SK-N-SH treated with all-trans-retinoic acid at 6 μM for 48 hours (cell line): ENCODE data around the gene SEMA4C.

Experiments used
- ATAC-seq: fragments of 200-7000 bp; cut with Tn5 transposase; 3 replicates; pipeline ENCODE4 v1.9.1; 2020; ENCODE audit warnings: mild to moderate bottlenecking, moderate library complexity
- BACH2 ChIP-seq: fragments of 250-450 bp; sonication (Bioruptor Pico); IDR thresholded peaks from 2 replicates; pipeline ENCODE4 v1.9.0; 2021; ENCODE audit warnings: mild to moderate bottlenecking, borderline replicate concordance
- CSDC2 ChIP-seq: fragments of 250-450 bp; sonication (Bioruptor Pico); IDR thresholded peaks from 2 replicates; pipeline ENCODE4 v1.5.0; 2020; ENCODE audit warnings: mild to moderate bottlenecking, moderate library complexity
- CSRNP3 ChIP-seq: fragments of 250-450 bp; sonication (Bioruptor Pico); IDR thresholded peaks from 2 replicates; pipeline ENCODE4 v1.5.1; 2021; ENCODE audit warnings: mild to moderate bottlenecking, moderate library complexity
- ISL1 ChIP-seq: fragments of 250-450 bp; sonication (Bioruptor Pico); IDR thresholded peaks from 2 replicates; pipeline ENCODE4 v2.1.2; 2022; ENCODE audit warnings: mild to moderate bottlenecking, moderate library complexity
- OSR1 ChIP-seq: fragments of 250-450 bp; sonication (Bioruptor Pico); IDR thresholded peaks from 2 replicates; pipeline ENCODE4 v1.8.0; 2022; ENCODE audit warnings: moderate library complexity, mild to moderate bottlenecking, inconsistent platforms
- PPARA ChIP-seq: fragments of 250-450 bp; sonication (Bioruptor Pico); IDR thresholded peaks from 2 replicates; pipeline ENCODE4 v1.5.0; 2020; ENCODE audit warnings: mild to moderate bottlenecking, borderline replicate concordance
- SNAI2 ChIP-seq: fragments of 250-450 bp; sonication (Bioruptor Pico); IDR thresholded peaks from 2 replicates; pipeline ENCODE4 v1.5.0; 2020; ENCODE audit warnings: mild to moderate bottlenecking, moderate library complexity
- TCF4 ChIP-seq: fragments of 250-450 bp; sonication (Bioruptor Pico); IDR thresholded peaks from 2 replicates; pipeline ENCODE4 v1.8.0; 2021; ENCODE audit warnings: mild to moderate bottlenecking, moderate library complexity, borderline replicate concordance
- TOX ChIP-seq: fragments of 250-450 bp; sonication (Bioruptor Pico); IDR thresholded peaks from 2 replicates; pipeline ENCODE4 v1.8.0; 2021; ENCODE audit warnings: mild to moderate bottlenecking, moderate library complexity, borderline replicate concordance
- ZC3H10 ChIP-seq: fragments of 250-450 bp; sonication (Bioruptor Pico); IDR thresholded peaks from 2 replicates; pipeline ENCODE4 v1.5.1; 2021; ENCODE audit warnings: mild to moderate bottlenecking, moderate library complexity
- ZFP3 ChIP-seq: fragments of 250-450 bp; sonication (Bioruptor Pico); IDR thresholded peaks from 2 replicates; pipeline ENCODE4 v1.5.0; 2020; ENCODE audit warnings: mild to moderate bottlenecking, moderate library complexity
- ZFP30 ChIP-seq: fragments of 450-650 bp; formaldehyde crosslinking; IDR thresholded peaks from 2 replicates; pipeline ENCODE4 v1.5.0; 2022; ENCODE audit warnings: mild to moderate bottlenecking, moderate library complexity
- ZNF565 ChIP-seq: fragments of 450-650 bp; formaldehyde crosslinking; conservative IDR thresholded peaks from 2 replicates; pipeline ENCODE4 v1.5.0; 2020; ENCODE audit warnings: low read depth, mild to moderate bottlenecking, moderate library complexity
- ZNF70 ChIP-seq: fragments of 450-650 bp; formaldehyde crosslinking; IDR thresholded peaks from 2 replicates; pipeline ENCODE4 v1.5.0; 2020; ENCODE audit warnings: mild to moderate bottlenecking, moderate library complexity
- ZNF8 ChIP-seq: fragments of 450-650 bp; formaldehyde crosslinking; IDR thresholded peaks from 2 replicates; pipeline ENCODE4 v1.5.0; 2020; ENCODE audit warnings: mild to moderate bottlenecking, moderate library complexity
- TF ChIP-seq, protein P1 (sequence below): fragments of 250-450 bp; sonication (Bioruptor Pico); IDR thresholded peaks from 2 replicates; pipeline ENCODE4 v1.5.0; 2020; ENCODE audit warnings: mild to moderate bottlenecking, moderate library complexity
- TF ChIP-seq, protein P2 (sequence below): fragments of 250-450 bp; sonication (Bioruptor Pico); IDR thresholded peaks from 2 replicates; pipeline ENCODE4 v1.8.0; 2021; ENCODE audit warnings: low read depth, mild to moderate bottlenecking, moderate library complexity, borderline replicate concordance
- TF ChIP-seq, protein P3 (sequence below): fragments of 250-450 bp; sonication (Bioruptor Pico); IDR thresholded peaks from 2 replicates; pipeline ENCODE4 v1.8.0; 2020; ENCODE audit warnings: mild to moderate bottlenecking, moderate library complexity, borderline replicate concordance
- TF ChIP-seq, protein P4 (sequence below): fragments of 250-450 bp; sonication (Bioruptor Pico); IDR thresholded peaks from 2 replicates; pipeline ENCODE4 v1.5.1; 2020; ENCODE audit warnings: low read depth, mild to moderate bottlenecking, moderate library complexity

Gene SEMA4C

GRCh38 chr2:96913398-96914202, 43.7 kb upstream of the SEMA4C start:
- TF ChIP-seq, protein P1, sequence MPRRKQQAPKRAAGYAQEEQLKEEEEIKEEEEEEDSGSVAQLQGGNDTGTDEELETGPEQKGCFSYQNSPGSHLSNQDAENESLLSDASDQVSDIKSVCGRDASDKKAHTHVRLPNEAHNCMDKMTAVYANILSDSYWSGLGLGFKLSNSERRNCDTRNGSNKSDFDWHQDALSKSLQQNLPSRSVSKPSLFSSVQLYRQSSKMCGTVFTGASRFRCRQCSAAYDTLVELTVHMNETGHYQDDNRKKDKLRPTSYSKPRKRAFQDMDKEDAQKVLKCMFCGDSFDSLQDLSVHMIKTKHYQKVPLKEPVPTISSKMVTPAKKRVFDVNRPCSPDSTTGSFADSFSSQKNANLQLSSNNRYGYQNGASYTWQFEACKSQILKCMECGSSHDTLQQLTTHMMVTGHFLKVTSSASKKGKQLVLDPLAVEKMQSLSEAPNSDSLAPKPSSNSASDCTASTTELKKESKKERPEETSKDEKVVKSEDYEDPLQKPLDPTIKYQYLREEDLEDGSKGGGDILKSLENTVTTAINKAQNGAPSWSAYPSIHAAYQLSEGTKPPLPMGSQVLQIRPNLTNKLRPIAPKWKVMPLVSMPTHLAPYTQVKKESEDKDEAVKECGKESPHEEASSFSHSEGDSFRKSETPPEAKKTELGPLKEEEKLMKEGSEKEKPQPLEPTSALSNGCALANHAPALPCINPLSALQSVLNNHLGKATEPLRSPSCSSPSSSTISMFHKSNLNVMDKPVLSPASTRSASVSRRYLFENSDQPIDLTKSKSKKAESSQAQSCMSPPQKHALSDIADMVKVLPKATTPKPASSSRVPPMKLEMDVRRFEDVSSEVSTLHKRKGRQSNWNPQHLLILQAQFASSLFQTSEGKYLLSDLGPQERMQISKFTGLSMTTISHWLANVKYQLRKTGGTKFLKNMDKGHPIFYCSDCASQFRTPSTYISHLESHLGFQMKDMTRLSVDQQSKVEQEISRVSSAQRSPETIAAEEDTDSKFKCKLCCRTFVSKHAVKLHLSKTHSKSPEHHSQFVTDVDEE = no peak

GRCh38 chr2:96913117-96913397, 43.2 kb upstream of the SEMA4C start:
- TF ChIP-seq SNAI2 (CRISPR knock-in tag) (no peak), TCF4 (CRISPR knock-in tag) (no peak), ZFP30 (CRISPR knock-in tag) (no peak), OSR1 (CRISPR knock-in tag) (no peak), CSRNP3 (no peak)
- TF ChIP-seq, protein P2, sequence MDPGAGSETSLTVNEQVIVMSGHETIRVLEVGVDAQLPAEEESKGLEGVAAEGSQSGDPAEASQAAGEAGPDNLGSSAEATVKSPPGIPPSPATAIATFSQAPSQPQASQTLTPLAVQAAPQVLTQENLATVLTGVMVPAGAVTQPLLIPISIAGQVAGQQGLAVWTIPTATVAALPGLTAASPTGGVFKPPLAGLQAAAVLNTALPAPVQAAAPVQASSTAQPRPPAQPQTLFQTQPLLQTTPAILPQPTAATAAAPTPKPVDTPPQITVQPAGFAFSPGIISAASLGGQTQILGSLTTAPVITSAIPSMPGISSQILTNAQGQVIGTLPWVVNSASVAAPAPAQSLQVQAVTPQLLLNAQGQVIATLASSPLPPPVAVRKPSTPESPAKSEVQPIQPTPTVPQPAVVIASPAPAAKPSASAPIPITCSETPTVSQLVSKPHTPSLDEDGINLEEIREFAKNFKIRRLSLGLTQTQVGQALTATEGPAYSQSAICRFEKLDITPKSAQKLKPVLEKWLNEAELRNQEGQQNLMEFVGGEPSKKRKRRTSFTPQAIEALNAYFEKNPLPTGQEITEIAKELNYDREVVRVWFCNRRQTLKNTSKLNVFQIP (CRISPR knock-in tag) = no peak
- TF ChIP-seq, all 23 proteins: peak for 0
- ATAC-seq = no peak

More at GRCh38 chr2:96913398-96914202, 43.7 kb upstream of the SEMA4C start:
- ATAC-seq = no peak; the same call in 2 of the 3 replicates

GRCh38 chr2:96912346-96913116, 42.7 kb upstream of the SEMA4C start:
- TF ChIP-seq ZFP3 (CRISPR knock-in tag) (no peak), ZNF8 (CRISPR knock-in tag) (no peak), ZNF565 (no peak), ISL1 (CRISPR knock-in tag) (no peak), ZFP30 (CRISPR knock-in tag) (no peak), BACH2 (CRISPR knock-in tag) (no peak), ZC3H10 (CRISPR knock-in tag) (no peak), SNAI2 (CRISPR knock-in tag) (no peak), OSR1 (CRISPR knock-in tag) (no peak), ZNF70 (CRISPR knock-in tag) (no peak), TOX (CRISPR knock-in tag) (no peak), CSDC2 (no peak), PPARA (CRISPR knock-in tag) (no peak), TCF4 (CRISPR knock-in tag) (no peak), CSRNP3 (no peak)
- TF ChIP-seq, protein P2 (CRISPR knock-in tag) = no peak
- TF ChIP-seq, protein P3, sequence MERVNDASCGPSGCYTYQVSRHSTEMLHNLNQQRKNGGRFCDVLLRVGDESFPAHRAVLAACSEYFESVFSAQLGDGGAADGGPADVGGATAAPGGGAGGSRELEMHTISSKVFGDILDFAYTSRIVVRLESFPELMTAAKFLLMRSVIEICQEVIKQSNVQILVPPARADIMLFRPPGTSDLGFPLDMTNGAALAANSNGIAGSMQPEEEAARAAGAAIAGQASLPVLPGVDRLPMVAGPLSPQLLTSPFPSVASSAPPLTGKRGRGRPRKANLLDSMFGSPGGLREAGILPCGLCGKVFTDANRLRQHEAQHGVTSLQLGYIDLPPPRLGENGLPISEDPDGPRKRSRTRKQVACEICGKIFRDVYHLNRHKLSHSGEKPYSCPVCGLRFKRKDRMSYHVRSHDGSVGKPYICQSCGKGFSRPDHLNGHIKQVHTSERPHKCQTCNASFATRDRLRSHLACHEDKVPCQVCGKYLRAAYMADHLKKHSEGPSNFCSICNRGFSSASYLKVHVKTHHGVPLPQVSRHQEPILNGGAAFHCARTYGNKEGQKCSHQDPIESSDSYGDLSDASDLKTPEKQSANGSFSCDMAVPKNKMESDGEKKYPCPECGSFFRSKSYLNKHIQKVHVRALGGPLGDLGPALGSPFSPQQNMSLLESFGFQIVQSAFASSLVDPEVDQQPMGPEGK (CRISPR knock-in tag) = no peak
- TF ChIP-seq, protein P4, sequence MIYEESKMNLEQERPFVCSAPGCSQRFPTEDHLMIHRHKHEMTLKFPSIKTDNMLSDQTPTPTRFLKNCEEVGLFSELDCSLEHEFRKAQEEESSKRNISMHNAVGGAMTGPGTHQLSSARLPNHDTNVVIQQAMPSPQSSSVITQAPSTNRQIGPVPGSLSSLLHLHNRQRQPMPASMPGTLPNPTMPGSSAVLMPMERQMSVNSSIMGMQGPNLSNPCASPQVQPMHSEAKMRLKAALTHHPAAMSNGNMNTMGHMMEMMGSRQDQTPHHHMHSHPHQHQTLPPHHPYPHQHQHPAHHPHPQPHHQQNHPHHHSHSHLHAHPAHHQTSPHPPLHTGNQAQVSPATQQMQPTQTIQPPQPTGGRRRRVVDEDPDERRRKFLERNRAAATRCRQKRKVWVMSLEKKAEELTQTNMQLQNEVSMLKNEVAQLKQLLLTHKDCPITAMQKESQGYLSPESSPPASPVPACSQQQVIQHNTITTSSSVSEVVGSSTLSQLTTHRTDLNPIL = no peak
- TF ChIP-seq, protein P1 = no peak
- no peak for ATAC-seq
